ENCODE data around the gene TOX2. TPM values are rescaled to one million over a fixed set of nuclear protein-coding genes. Genes with fewer than 3 reads are reported as not detected.

Gene TOX2
- total RNA-seq, 1 donor from 2014 or later: 4.7 TPM

DNA sequence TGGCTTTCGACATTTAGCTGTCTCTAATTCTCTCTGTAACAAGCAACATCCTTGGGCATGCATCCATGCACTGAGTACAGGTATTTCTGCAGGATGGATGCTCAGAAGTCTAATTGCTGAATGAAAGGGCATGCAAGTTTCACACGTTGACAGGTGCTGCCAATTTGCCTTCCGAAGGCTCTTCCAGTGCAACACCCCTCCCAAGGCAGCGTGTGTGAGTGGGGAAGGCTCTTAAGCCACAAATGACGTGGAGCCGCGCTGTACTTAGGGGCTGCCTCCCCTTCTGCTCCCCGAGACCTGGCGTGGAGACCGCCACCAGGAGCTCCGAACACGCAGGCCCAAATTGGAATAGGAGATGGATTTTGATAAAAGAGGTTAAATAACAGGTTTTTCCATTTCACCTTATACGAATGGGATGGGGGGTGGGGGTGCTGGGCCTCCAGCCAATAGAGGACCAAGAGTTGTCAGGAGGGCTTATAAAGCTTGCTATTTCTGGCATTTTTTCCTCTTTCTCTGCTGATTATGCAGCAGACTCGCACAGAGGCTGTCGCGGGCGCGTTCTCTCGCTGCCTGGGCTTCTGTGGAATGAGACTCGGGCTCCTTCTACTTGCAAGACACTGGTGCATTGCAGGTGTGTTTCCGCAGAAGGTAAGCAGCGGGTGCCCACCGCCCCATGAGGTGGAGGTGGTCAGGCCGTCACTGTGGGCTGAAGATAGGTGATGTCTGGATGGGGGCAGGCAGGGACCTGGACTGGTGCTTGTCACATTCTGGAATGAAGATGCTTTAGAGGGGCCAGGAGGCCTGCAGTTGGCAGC lies 30.9 kb downstream of the TOX2 start:
- Mint-ChIP-seq H3K27ac (no peak overlapping the region), H3K36me3 (no peaks in the 10 kb centered on the region), H3K4me1 (ENCODE audit: unreplicated experiment) (peaks cover 3% of the 10 kb centered on the region), H3K27me3 (peaks cover 10% of the 10 kb centered on the region), H3K9me3 (no peaks in the 10 kb centered on the region), H3K4me3 (no peak overlapping the region)
- DNase-seq (ENCODE audit: extremely low spot score, unreplicated experiment): no peak
- TF ChIP-seq, protein P1, sequence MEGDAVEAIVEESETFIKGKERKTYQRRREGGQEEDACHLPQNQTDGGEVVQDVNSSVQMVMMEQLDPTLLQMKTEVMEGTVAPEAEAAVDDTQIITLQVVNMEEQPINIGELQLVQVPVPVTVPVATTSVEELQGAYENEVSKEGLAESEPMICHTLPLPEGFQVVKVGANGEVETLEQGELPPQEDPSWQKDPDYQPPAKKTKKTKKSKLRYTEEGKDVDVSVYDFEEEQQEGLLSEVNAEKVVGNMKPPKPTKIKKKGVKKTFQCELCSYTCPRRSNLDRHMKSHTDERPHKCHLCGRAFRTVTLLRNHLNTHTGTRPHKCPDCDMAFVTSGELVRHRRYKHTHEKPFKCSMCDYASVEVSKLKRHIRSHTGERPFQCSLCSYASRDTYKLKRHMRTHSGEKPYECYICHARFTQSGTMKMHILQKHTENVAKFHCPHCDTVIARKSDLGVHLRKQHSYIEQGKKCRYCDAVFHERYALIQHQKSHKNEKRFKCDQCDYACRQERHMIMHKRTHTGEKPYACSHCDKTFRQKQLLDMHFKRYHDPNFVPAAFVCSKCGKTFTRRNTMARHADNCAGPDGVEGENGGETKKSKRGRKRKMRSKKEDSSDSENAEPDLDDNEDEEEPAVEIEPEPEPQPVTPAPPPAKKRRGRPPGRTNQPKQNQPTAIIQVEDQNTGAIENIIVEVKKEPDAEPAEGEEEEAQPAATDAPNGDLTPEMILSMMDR (conservative IDR thresholded peaks at IDR 0.05): no peak

DNA sequence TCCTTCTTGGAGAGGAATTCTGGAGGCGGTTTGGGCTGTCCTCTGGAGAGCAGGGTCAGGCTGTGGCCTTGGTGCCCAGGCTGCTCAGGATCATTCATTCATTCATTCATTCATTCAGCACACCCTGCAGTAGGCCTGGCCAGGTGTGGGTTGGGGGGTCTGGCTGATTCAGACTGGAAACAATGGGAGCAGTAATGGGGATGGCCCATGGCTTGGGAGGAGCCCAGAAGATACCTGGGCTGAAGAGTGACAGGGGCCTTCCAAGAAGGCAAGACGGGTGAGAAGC lies 31.5 kb downstream of the TOX2 start:
- DNase-seq (ENCODE audit: extremely low spot score, unreplicated experiment): no peak
- Mint-ChIP-seq H3K27me3 (peaks cover 8% of the 10 kb centered on the region), H3K4me1 (ENCODE audit: unreplicated experiment) (peaks cover 5% of the 10 kb centered on the region), H3K4me3 (no peak overlapping the region), H3K36me3 (no peaks in the 10 kb centered on the region), H3K27ac (no peak overlapping the region), H3K9me3 (no peaks in the 10 kb centered on the region)
- TF ChIP-seq, protein P1 (conservative IDR thresholded peaks at IDR 0.05): no peak

DNA sequence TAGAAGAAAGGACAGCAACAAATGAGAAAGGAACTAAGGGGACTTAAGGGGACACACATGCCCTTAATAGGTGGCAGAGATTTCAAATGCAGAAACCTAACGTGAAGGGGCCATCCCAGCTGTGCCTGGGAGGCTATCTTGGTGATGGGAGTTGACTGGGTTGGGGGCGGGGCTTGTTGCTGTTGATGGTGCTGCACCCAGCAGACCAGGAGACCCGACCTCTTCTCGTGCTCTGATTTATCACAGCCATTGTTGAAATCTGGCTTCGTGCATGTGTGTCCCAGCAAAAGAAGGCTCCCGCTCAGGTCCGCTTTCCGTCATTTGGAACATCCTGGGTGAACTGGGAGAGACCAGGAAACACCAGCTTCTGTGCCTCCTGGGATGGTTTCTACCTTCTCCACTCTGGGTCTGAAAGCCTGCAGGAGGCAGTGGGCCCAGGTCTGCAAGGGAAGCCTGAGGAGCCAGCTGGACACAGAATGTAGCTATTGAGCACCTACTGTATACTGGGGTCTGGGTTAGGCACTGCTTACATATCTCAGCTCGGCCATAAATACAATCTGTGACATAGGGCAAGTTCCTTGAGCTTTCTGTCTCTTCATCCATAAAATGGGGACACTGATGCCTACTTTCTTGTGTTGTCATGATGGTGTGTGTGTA lies 32.1 kb downstream of the TOX2 start:
- H3K4me1 Mint-ChIP-seq (ENCODE audit: unreplicated experiment): peaks cover 5% of the 10 kb centered on the region
- TF ChIP-seq, protein P1 (conservative IDR thresholded peaks at IDR 0.05): no peak
- H3K4me3 Mint-ChIP-seq: no peak overlapping the region
- no peak overlapping the region for H3K27ac Mint-ChIP-seq
- H3K9me3 Mint-ChIP-seq: no peaks in the 10 kb centered on the region
- no peaks in the 10 kb centered on the region for H3K36me3 Mint-ChIP-seq
- no peak for DNase-seq (ENCODE audit: extremely low spot score, unreplicated experiment)
- H3K27me3 Mint-ChIP-seq: peaks cover 8% of the 10 kb centered on the region

DNA sequence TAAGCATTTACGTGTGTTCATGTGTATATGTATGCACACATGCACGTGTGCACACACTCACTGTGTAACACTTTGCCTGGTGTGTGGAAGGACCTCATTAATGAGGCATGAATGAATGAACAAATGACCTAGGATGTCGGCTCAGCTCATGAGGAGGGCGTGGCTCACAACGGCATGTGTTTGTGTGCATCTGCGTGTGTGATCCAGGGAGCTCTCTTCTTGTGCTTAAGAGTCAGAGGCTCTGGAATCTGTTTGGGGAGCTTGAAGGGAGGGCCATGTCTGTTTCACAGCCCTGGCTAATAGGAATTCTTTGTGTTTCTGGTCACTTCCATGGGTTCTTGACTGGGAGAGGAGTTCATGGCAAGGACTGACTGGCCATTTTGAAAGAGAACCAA lies 32.7 kb downstream of the TOX2 start:
- no peak overlapping the region for H3K27ac Mint-ChIP-seq
- DNase-seq (ENCODE audit: extremely low spot score, unreplicated experiment): no peak
- H3K4me1 Mint-ChIP-seq (ENCODE audit: unreplicated experiment): peaks cover 5% of the 10 kb centered on the region
- no peaks in the 10 kb centered on the region for H3K9me3 Mint-ChIP-seq
- no peaks in the 10 kb centered on the region for H3K36me3 Mint-ChIP-seq
- TF ChIP-seq, protein P1 (conservative IDR thresholded peaks at IDR 0.05): no peak
- peaks cover 9% of the 10 kb centered on the region for H3K27me3 Mint-ChIP-seq
- no peak overlapping the region for H3K4me3 Mint-ChIP-seq

DNA sequence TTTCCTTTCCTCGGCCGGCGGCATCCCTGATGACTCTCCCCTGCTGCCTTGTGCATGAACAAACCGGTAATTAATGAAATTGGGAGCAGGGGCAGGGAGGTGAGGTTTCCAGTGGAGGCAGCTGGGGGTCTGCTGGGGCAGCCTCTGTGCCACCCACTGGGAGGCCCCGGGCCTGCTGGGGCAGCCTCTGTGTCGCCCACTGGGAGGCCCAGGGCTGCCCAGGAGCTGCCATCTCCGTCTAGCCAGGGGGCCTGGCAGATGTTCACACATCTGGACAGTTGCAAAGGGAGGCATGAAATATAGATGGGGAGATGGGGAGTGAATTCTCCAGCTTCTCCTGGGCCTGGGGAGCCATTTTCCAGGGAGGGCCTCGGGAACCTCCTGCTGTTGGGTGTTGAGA lies 33.8 kb downstream of the TOX2 start:
- no peak overlapping the region for H3K27ac Mint-ChIP-seq
- H3K27me3 Mint-ChIP-seq: peaks cover 18% of the 10 kb centered on the region
- no peak for DNase-seq (ENCODE audit: extremely low spot score, unreplicated experiment)
- H3K36me3 Mint-ChIP-seq: no peaks in the 10 kb centered on the region
- H3K4me3 Mint-ChIP-seq: no peak overlapping the region
- H3K4me1 Mint-ChIP-seq (ENCODE audit: unreplicated experiment): peaks cover 5% of the 10 kb centered on the region
- no peaks in the 10 kb centered on the region for H3K9me3 Mint-ChIP-seq
- TF ChIP-seq, protein P1 (conservative IDR thresholded peaks at IDR 0.05): no peak
